ENCODE results near the gene FAM20B.

The FAM20B gene

DNA sequence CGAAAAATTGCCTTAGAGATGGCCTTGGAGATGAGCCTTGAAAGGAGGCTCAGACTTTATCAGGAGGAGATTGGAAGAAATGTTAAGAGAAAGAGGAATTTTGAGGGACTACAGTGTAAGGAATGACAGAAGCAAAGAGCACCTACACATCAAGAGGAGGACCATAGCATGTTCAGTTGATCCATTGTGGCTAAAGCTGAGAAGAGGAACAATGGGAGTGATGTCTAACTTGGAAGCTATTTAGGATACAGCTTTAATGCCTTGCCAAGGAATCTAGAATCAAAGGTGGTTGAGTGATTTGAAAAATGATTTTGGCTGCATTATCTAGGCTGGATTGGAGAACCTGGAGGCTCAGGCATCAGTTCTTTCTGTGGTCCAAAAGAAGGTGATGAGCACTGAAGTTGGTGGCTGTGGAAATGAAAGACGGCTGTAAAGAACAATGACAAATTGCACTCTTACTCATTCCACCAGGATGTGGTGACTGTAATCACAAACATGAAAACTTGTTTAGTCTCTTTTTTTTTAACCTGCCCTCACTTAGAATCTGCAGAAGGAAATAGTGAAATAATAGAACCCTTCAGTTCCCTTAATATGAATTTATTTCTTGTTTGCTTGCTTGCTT, 11.3 kb downstream of the FAM20B start:
- TF ChIP-seq TAF1 (IDR thresholded peaks at IDR 0.05; ENCODE audit: borderline replicate concordance, insufficient read depth, low read length) (no peak), POLR2AphosphoS5 (IDR thresholded peaks at IDR 0.05; ENCODE audit: low read depth, low read length) (no peak), SIN3A (IDR thresholded peaks at IDR 0.05; ENCODE audit: borderline replicate concordance, insufficient read depth, low read length) (no peak), FOXP2 (optimal IDR thresholded peaks at IDR 0.05; ENCODE audit: borderline replicate concordance, extremely low read depth, extremely low read length, insufficient read depth) (no peak)
- TF ChIP-seq, protein P1, sequence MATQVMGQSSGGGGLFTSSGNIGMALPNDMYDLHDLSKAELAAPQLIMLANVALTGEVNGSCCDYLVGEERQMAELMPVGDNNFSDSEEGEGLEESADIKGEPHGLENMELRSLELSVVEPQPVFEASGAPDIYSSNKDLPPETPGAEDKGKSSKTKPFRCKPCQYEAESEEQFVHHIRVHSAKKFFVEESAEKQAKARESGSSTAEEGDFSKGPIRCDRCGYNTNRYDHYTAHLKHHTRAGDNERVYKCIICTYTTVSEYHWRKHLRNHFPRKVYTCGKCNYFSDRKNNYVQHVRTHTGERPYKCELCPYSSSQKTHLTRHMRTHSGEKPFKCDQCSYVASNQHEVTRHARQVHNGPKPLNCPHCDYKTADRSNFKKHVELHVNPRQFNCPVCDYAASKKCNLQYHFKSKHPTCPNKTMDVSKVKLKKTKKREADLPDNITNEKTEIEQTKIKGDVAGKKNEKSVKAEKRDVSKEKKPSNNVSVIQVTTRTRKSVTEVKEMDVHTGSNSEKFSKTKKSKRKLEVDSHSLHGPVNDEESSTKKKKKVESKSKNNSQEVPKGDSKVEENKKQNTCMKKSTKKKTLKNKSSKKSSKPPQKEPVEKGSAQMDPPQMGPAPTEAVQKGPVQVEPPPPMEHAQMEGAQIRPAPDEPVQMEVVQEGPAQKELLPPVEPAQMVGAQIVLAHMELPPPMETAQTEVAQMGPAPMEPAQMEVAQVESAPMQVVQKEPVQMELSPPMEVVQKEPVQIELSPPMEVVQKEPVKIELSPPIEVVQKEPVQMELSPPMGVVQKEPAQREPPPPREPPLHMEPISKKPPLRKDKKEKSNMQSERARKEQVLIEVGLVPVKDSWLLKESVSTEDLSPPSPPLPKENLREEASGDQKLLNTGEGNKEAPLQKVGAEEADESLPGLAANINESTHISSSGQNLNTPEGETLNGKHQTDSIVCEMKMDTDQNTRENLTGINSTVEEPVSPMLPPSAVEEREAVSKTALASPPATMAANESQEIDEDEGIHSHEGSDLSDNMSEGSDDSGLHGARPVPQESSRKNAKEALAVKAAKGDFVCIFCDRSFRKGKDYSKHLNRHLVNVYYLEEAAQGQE (IDR thresholded peaks at IDR 0.05; ENCODE audit: insufficient read depth in 1 of 2, low read depth in 2 of 2, low read length in 2 of 2): no peak

DNA sequence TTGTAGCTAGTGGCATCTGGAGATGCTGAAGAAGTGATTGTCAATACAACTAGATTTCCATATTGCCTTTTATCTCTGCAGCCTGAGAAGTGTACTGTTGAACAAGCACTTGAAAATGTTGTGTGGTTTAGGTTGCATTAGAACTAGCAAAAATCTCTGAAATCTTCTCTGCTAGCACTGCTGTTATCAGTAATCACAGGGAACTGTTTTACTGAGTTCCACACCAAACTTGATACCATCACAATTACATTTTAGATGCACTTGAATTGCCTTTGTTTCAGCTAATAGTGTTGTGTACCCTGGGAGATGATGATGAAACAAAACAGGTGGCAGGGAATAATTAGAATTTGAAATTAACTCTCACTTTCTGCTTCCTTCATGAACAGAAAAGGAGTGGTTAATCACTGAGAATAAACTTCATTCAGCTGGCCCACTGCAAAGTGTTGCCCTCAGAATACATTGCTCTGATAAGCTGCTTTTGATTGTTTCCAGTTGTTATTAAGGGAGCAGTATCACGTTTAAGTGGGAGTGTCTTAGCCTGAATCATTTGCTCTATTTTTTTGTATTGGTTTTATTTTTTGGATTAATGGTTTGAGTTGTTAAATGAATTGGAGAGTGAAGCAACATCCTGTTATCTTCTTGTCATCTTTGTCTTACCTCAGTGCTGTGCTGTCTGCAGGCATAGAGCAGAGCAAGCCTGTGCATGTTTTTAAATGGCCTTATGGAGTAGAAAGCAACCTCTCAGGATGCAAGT, 13.0 kb downstream of the FAM20B start:
- TF ChIP-seq TAF1 (IDR thresholded peaks at IDR 0.05; ENCODE audit: borderline replicate concordance, insufficient read depth, low read length) (no peak), FOXP2 (optimal IDR thresholded peaks at IDR 0.05; ENCODE audit: borderline replicate concordance, extremely low read depth, extremely low read length, insufficient read depth) (no peak), SIN3A (IDR thresholded peaks at IDR 0.05; ENCODE audit: borderline replicate concordance, insufficient read depth, low read length) (no peak), POLR2AphosphoS5 (IDR thresholded peaks at IDR 0.05; ENCODE audit: low read depth, low read length) (no peak)
- TF ChIP-seq, protein P1 (IDR thresholded peaks at IDR 0.05; ENCODE audit: insufficient read depth in 1 of 2, low read depth in 2 of 2, low read length in 2 of 2): no peak

DNA sequence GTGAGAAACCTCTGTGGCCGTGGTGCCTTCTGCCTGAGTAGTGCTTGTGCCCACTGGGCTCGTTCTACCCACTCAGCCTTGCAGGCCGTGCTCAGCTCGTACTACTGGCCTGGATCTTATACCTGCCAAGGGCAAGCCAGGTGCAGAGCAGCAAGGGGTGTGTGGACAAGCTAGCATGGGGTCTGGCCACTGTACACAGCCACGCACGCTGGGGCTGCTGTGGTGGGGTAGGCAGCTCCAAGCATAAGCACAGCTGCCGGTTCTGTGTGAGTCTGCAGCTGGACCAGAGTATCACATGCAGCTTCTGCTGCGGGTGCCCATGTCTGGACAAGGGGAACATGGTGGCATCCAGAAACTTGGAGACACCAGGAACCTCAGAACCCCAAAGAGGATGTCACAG, 16.4 kb downstream of the FAM20B start:
- TF ChIP-seq POLR2AphosphoS5 (IDR thresholded peaks at IDR 0.05; ENCODE audit: low read depth, low read length) (no peak), SIN3A (IDR thresholded peaks at IDR 0.05; ENCODE audit: borderline replicate concordance, insufficient read depth, low read length) (no peak), TAF1 (IDR thresholded peaks at IDR 0.05; ENCODE audit: borderline replicate concordance, insufficient read depth, low read length) (no peak), FOXP2 (optimal IDR thresholded peaks at IDR 0.05; ENCODE audit: borderline replicate concordance, extremely low read depth, extremely low read length, insufficient read depth) (no peak)
- TF ChIP-seq, protein P1 (IDR thresholded peaks at IDR 0.05; ENCODE audit: insufficient read depth in 1 of 2, low read depth in 2 of 2, low read length in 2 of 2): no peak

DNA sequence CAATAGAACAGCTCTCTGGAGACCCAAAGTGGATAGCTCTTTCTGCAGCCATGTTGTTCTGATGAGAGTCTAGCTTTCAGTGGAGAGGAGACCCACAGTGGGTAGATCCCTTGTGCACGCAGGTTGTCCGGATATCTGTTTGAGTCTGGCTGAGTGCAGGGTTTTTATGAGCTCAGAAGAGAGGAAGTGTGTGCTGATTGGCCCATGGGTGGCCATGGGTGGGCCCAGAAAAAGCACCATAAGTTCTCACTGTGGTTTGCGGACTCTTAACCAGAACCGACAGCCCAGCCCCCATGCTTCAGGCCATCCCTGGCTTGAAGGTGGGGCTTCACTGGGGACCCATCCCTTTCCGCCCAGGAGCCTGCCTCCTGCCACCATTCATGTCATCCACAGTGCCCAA, 17.0 kb downstream of the FAM20B start:
- no peak for TF ChIP-seq TAF1 (IDR thresholded peaks at IDR 0.05; ENCODE audit: borderline replicate concordance, insufficient read depth, low read length)
- no peak for TF ChIP-seq FOXP2 (optimal IDR thresholded peaks at IDR 0.05; ENCODE audit: borderline replicate concordance, extremely low read depth, extremely low read length, insufficient read depth)
- TF ChIP-seq, protein P1 (IDR thresholded peaks at IDR 0.05; ENCODE audit: insufficient read depth in 1 of 2, low read depth in 2 of 2, low read length in 2 of 2): no peak
- no peak for TF ChIP-seq POLR2AphosphoS5 (IDR thresholded peaks at IDR 0.05; ENCODE audit: low read depth, low read length)
- no peak for TF ChIP-seq SIN3A (IDR thresholded peaks at IDR 0.05; ENCODE audit: borderline replicate concordance, insufficient read depth, low read length)
